OCI-LY3 (cell line): ENCODE measurements around the gene OXNAD1.

ENCODE experiments used
- CTCF ChIP-seq: fragments of 200-600, 300-600 bp; sonication (generic); IDR thresholded peaks from 2 replicates; pipeline ENCODE4 v1.5.1; 2014; ENCODE audit warnings: antibody characterized with exemption, low read length, low read depth
- EZH2phosphoT487 ChIP-seq: fragments of 200-600 bp; shearing (Covaris generic); IDR thresholded peaks from 2 replicates; pipeline ENCODE4 v1.6.1; 2018; ENCODE audit warnings: antibody characterized with exemption, mixed run types, low read depth

GRCh38 chr3:16316847-16317560 is 52.0 kb downstream of the OXNAD1 start:
- TF ChIP-seq CTCF (no peak), EZH2phosphoT487 (no peak)
